Glutamatergic neuron (in vitro differentiated cells): Measurements from ENCODE around the gene CALR3. TPM values are rescaled to one million over a fixed set of nuclear protein-coding genes. Genes with fewer than 3 reads are reported as not detected.

ENCODE experiments used
- DNase-seq: peaks from one replicate; pipeline ENCODE4 v3.0.0; 2022
- H3K27ac Mint-ChIP-seq: one replicate; pipeline ENCODE4 v1.8.0; 2020; ENCODE audit warnings: mild to moderate bottlenecking, mixed read lengths, inconsistent platforms; ENCODE audit not compliant: unreplicated experiment
- H3K27me3 Mint-ChIP-seq: one replicate; pipeline ENCODE4 v1.8.0; 2020; ENCODE audit warnings: mild to moderate bottlenecking, moderate library complexity, mixed read lengths, inconsistent platforms; ENCODE audit not compliant: unreplicated experiment
- H3K36me3 Mint-ChIP-seq: one replicate; pipeline ENCODE4 v1.8.0; 2020; ENCODE audit warnings: mild to moderate bottlenecking, mixed read lengths, inconsistent platforms; ENCODE audit not compliant: unreplicated experiment
- H3K4me1 Mint-ChIP-seq: one replicate; pipeline ENCODE4 v1.8.0; 2020; ENCODE audit warnings: mild to moderate bottlenecking, low read depth, mixed read lengths, inconsistent platforms; ENCODE audit not compliant: unreplicated experiment
- H3K4me3 Mint-ChIP-seq: one replicate; pipeline ENCODE4 v1.8.0; 2020; ENCODE audit warnings: mild to moderate bottlenecking, mixed read lengths, inconsistent platforms; ENCODE audit not compliant: unreplicated experiment
- H3K9me3 Mint-ChIP-seq: one replicate; pipeline ENCODE4 v1.8.0; 2020; ENCODE audit warnings: mild to moderate bottlenecking, moderate library complexity, mixed read lengths, inconsistent platforms; ENCODE audit not compliant: unreplicated experiment
- total RNA-seq: library from RNA; stranded (reverse); fragmentation: NEBNext Ultra II Directional; extraction: Animal tissue kit (Norgen Biotek cat#: 25700); gene quantifications from one replicate; pipeline ENCODE4 v1.2.1, GENCODE V29; 2021; ENCODE audit not compliant: unreplicated experiment
- TF ChIP-seq, protein P1 (sequence below): fragments of 200-600 bp; sonication (generic); IDR thresholded peaks from one replicate; pipeline ENCODE4 v1.5.0; 2021; ENCODE audit not compliant: partially characterized antibody, unreplicated experiment

The CALR3 gene
- total RNA-seq, 1 donor from 2014 or later, result not detected

DNA sequence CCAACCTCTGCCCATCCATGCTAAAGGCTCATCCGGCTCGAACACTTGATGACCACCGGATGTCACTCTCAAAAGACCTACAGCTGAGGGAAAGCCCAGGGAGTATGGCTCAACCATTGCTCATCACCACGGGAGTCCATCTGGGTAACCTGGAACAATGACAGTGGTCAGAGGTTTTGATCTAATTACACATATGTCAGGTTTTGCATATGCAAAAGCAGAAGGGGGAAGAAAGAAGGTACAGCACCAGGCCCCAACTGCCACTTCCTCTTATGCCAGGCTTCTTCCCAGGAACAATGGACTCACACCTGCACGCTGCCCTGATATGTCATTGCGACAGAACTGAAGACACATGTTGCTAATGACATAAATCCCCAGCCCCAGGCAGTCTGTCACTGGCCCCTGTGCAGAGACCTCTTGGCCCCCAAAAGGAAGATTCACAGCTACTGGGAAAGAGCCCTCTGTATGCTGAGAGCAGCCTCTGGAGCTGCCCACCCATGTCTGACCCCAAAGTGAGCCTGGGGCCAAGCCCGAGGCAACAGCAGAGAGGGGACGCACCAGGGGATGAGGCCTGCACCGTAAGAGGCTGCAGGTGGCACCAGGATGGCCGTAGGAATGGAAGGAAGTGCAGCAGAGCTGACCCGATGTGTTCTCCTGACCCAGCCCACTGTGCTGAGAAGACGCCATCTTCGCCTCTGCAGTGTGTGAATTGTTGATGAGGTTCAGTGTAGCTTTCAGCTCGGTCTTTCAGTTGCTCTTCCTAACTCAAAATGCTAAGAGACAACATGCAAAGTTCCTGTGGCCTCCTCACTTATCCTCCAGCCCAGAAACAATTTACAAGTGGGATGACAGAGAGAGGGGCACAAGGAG lies 50.5 kb downstream of the CALR3 start:
- TF ChIP-seq, protein P1, sequence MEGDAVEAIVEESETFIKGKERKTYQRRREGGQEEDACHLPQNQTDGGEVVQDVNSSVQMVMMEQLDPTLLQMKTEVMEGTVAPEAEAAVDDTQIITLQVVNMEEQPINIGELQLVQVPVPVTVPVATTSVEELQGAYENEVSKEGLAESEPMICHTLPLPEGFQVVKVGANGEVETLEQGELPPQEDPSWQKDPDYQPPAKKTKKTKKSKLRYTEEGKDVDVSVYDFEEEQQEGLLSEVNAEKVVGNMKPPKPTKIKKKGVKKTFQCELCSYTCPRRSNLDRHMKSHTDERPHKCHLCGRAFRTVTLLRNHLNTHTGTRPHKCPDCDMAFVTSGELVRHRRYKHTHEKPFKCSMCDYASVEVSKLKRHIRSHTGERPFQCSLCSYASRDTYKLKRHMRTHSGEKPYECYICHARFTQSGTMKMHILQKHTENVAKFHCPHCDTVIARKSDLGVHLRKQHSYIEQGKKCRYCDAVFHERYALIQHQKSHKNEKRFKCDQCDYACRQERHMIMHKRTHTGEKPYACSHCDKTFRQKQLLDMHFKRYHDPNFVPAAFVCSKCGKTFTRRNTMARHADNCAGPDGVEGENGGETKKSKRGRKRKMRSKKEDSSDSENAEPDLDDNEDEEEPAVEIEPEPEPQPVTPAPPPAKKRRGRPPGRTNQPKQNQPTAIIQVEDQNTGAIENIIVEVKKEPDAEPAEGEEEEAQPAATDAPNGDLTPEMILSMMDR, result no peak
- DNase-seq, result no peak
- Mint-ChIP-seq H3K4me3 (no peak overlapping the region), H3K4me1 (peaks cover 42% of the 10 kb centered on the region), H3K27me3 (peaks cover 6% of the 10 kb centered on the region), H3K9me3 (peaks cover 2% of the 10 kb centered on the region), H3K27ac (peak overlapping the region; percentile 87), H3K36me3 (no peaks in the 10 kb centered on the region)

DNA sequence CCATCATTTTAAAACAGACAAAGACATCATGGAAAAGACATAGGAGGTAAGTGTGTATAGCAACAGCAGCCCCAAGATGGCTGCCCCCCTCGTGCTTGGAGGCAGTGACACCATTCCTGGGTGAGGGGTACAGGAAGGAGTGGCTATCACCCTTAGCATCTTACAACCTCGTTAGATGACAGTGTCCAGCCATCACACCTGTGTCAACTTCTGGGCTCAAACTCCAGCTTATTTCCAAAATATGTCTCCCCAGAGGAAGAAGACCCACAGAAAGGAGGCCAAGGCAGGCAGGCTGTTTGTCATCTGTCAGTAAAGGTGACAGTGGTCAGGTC lies 51.7 kb downstream of the CALR3 start:
- DNase-seq, result no peak
- Mint-ChIP-seq H3K36me3 (no peaks in the 10 kb centered on the region), H3K9me3 (peaks cover 2% of the 10 kb centered on the region), H3K27ac (peak overlapping the region; percentile 75), H3K27me3 (peaks cover 6% of the 10 kb centered on the region), H3K4me3 (peak overlapping the region; percentile 46), H3K4me1 (peaks cover 42% of the 10 kb centered on the region)
- TF ChIP-seq, protein P1, result no peak

DNA sequence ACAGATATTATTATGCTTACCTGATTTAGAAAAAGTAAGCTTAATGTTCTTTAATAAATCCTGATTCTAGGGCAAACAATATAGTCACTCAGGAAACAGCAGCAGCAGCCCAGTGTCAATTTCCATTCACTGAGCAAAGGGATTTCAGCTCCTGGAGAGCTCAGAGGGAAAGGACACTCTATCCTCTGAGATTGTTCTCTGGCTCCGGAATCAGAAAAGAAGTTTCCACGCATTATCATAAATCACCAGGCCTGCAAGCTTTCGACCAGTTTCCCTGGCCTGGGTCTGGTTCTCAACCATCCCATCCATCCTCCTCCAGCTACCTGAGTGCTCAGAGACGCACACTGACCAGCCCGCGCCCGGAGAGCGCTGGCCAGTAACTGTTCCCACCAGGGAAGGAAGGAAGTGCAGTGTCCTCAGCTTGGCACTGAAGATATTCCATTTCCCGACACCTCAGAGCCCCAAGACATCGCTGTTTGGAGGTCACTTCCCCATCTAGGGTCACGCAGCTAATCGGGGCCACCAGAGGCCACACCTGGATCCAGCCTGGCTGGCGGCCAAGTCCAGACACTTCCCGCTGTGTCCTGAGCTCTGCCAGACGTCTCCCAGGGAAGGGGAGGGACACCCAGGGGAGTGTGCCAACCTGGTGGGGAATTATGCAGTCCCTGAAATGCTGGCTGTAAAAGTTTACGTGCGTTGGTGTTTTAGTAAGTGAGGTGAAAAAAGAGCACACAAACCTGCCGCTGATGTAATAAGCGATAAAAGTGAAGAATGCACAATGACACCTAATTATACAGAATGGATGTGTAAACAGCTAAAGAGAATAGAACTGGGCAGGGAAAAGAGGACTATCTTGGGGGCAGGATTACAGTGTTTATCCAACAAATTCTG lies 53.3 kb downstream of the CALR3 start:
- H3K27me3 Mint-ChIP-seq, result peaks cover 6% of the 10 kb centered on the region
- H3K9me3 Mint-ChIP-seq, result peaks cover 2% of the 10 kb centered on the region
- peaks cover 42% of the 10 kb centered on the region for H3K4me1 Mint-ChIP-seq
- DNase-seq, result no peak
- peak overlapping the region; percentile 17 for H3K27ac Mint-ChIP-seq
- TF ChIP-seq, protein P1, result no peak
- H3K4me3 Mint-ChIP-seq, result peak overlapping the region; percentile 11
- H3K36me3 Mint-ChIP-seq, result no peaks in the 10 kb centered on the region

DNA sequence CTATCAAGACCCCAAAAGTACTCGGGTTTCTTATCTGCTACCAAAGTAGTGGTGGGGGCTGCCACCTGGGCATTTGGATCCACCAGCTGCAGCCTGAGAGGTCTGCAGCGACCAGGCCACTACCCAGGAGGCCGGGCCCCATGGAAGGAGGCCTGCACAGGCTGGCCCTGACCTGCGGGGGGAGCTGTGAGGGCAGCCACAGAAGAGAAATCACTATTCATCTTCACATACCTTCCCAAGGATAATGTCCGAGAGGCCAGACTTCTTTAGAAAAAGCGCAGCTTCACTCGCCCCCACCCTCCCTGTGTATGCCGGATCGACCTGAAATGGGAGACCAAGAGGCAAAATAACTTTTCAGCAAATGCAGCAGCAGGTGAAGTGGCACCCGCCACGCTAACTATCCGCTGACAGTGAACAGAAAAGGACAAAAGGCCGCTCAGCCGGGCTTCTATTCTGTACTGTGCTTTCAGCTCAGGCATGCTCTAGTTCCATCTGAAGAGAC lies 54.3 kb downstream of the CALR3 start:
- Mint-ChIP-seq H3K9me3 (peaks cover 2% of the 10 kb centered on the region), H3K36me3 (no peaks in the 10 kb centered on the region), H3K27ac (peak overlapping the region; percentile 15), H3K4me3 (no peak overlapping the region), H3K4me1 (peaks cover 38% of the 10 kb centered on the region), H3K27me3 (peaks cover 6% of the 10 kb centered on the region)
- peak; percentile 79 for DNase-seq
- TF ChIP-seq, protein P1, result peak; percentile 61
